HG03135 (cell line): Measurements from ENCODE around the gene SMARCD2.
"Not testable (repeated sequence)": the region's sequence is repeated elsewhere in the genome, so short reads cannot be mapped to it uniquely, and the experiment has no call there.

Experiments
- ATAC-seq: cut with Tn5 transposase; IDR thresholded peaks from one replicate; pipeline ENCODE4 v1.9.1; 2021; ENCODE audit warnings: mild to moderate bottlenecking, moderate library complexity; ENCODE audit not compliant: unreplicated experiment

The SMARCD2 gene

GRCh38 chr17:63842540-63843386 lies at the start of gene SMARCD2:
SMARCD2 (minus strand) TSS chr17:63842685; CDS start chr17:63842674, 11 bp downstream.
- peak; percentile 73 for ATAC-seq

GRCh38 chr17:63889026-63889848 lies 46.8 kb upstream of the SMARCD2 start:
- ATAC-seq = not testable (repeated sequence)

- not testable (repeated sequence) for ATAC-seq
Measured at GRCh38 chr17:63885119-63885518, 42.6 kb upstream of the SMARCD2 start.

- ATAC-seq = not testable (repeated sequence)
Measured at GRCh38 chr17:63882626-63883126, 40.2 kb upstream of the SMARCD2 start.

- ATAC-seq = no peak
Measured at GRCh38 chr17:63881935-63882601, 39.6 kb upstream of the SMARCD2 start, which contains the start of gene GH2. GH2 (minus strand) TSS chr17:63881944; CDS start chr17:63881801, 143 bp downstream.

GRCh38 chr17:63881337-63881736 lies 38.9 kb upstream of the SMARCD2 start:
- not testable (repeated sequence) for ATAC-seq

GRCh38 chr17:63880706-63881105 lies 38.2 kb upstream of the SMARCD2 start:
- no peak for ATAC-seq

GRCh38 chr17:63878413-63878812 lies 35.9 kb upstream of the SMARCD2 start:
- not testable (repeated sequence) for ATAC-seq

GRCh38 chr17:63874693-63875092 lies 32.2 kb upstream of the SMARCD2 start:
- ATAC-seq = not testable (repeated sequence)

- ATAC-seq = not testable (repeated sequence)
Measured at GRCh38 chr17:63874061-63874626, 31.7 kb upstream of the SMARCD2 start.

- not testable (repeated sequence) for ATAC-seq
Measured at GRCh38 chr17:63873577-63873976, 31.1 kb upstream of the SMARCD2 start, which contains the start of gene CSH2. CSH2 (minus strand) TSS chr17:63873677; CDS start chr17:63873614, 63 bp downstream.

GRCh38 chr17:63871646-63872365 lies 29.3 kb upstream of the SMARCD2 start:
- not testable (repeated sequence) for ATAC-seq

GRCh38 chr17:63870292-63870665 lies 27.8 kb upstream of the SMARCD2 start:
- ATAC-seq = not testable (repeated sequence)

- ATAC-seq = not testable (repeated sequence)
Measured at GRCh38 chr17:63869491-63870291, 27.2 kb upstream of the SMARCD2 start.

GRCh38 chr17:63866625-63867024 lies 24.1 kb upstream of the SMARCD2 start:
- ATAC-seq = not testable (repeated sequence)

GRCh38 chr17:63859257-63859656 lies 16.8 kb upstream of the SMARCD2 start:
- ATAC-seq = no peak

GRCh38 chr17:63856425-63856824 lies 13.9 kb upstream of the SMARCD2 start:
- ATAC-seq = not testable (repeated sequence)

GRCh38 chr17:63855185-63855584 lies 12.7 kb upstream of the SMARCD2 start:
- ATAC-seq = no peak

GRCh38 chr17:63854709-63855108 lies 12.2 kb upstream of the SMARCD2 start:
- ATAC-seq = no peak
